HEK293 (cell line): ENCODE results near the gene RPS10.

Source experiments
- CTCF ChIA-PET: fragments of 350-600 bp; formaldehyde crosslinking; extraction: SDS; loops from one replicate; lab custom pipeline; 2021; ENCODE audit warnings: antibody characterized with exemption; lab: Yijun Ruan, JAX
- POLR2A ChIA-PET: fragments of 300-600 bp; formaldehyde crosslinking; extraction: SDS; loops from one replicate; lab custom pipeline; 2020; ENCODE audit warnings: antibody characterized with exemption, inconsistent platforms; lab: Yijun Ruan, JAX
- H3K27ac ChIP-seq: fragments of 200-500 bp; sonication (Bioruptor generic); 2 replicates; pipeline ENCODE4 v1.5.1; 2014; ENCODE audit warnings: low read depth, low read length, control low read depth, inconsistent platforms; ENCODE audit errors: extremely low read depth
- H3K36me3 ChIP-seq, 2 experiments: fragments of 200-500 bp in 1 of 2; sonication (Bioruptor generic) in 1 of 2; 1 replicate in 1 of 2; 2 replicates in 1 of 2; pipeline ENCODE4 v1.5.1; 2014 to 2017; ENCODE audit warnings: inconsistent platforms in 2 of 2, low read length in 2 of 2; ENCODE audit not compliant: control insufficient read depth in 2 of 2, insufficient read depth in 1 of 2
- H3K4me1 ChIP-seq: fragments of 200-500 bp; sonication (Bioruptor generic); 2 replicates; pipeline ENCODE4 v1.5.1; 2014; ENCODE audit warnings: mild to moderate bottlenecking, low read length, inconsistent platforms; ENCODE audit not compliant: control insufficient read depth, insufficient read depth
- H3K4me3 ChIP-seq: 2 replicates; pipeline ENCODE4 v1.5.1; 2011; ENCODE audit warnings: low read depth, mild to moderate bottlenecking, control low read depth, low read length, moderate library complexity
- H3K9me3 ChIP-seq: fragments of 200-500 bp; sonication (Bioruptor generic); 2 replicates; pipeline ENCODE4 v1.5.1; 2014; ENCODE audit warnings: low read depth, low read length, inconsistent platforms; ENCODE audit not compliant: control insufficient read depth, insufficient read depth
- BCL11A ChIP-seq: fragments of 450-650 bp; formaldehyde crosslinking; IDR thresholded peaks from 2 replicates; pipeline ENCODE4 v1.5.1; 2016; ENCODE audit warnings: low read depth, missing biosample characterization, missing genetic modification characterization
- BCL11B ChIP-seq: fragments of 450-650 bp; formaldehyde crosslinking; IDR thresholded peaks from 2 replicates; pipeline ENCODE4 v1.5.1; 2016; ENCODE audit warnings: low read depth, missing biosample characterization, missing genetic modification characterization
- RBAK ChIP-seq: fragments of 450-650 bp; formaldehyde crosslinking; IDR thresholded peaks from 2 replicates; pipeline ENCODE4 v1.5.1; 2016; ENCODE audit warnings: missing biosample characterization, missing genetic modification characterization
- SP3 ChIP-seq: fragments of 450-650 bp; formaldehyde crosslinking; IDR thresholded peaks from 2 replicates; pipeline ENCODE4 v1.5.1; 2016; ENCODE audit warnings: missing biosample characterization, missing genetic modification characterization
- SP7 ChIP-seq: fragments of 450-650 bp; formaldehyde crosslinking; IDR thresholded peaks from 2 replicates; pipeline ENCODE4 v1.5.1; 2016; ENCODE audit warnings: missing biosample characterization, missing genetic modification characterization
- ZFP3 ChIP-seq: fragments of 450-650 bp; formaldehyde crosslinking; IDR thresholded peaks from 2 replicates; pipeline ENCODE4 v1.5.1; 2016; ENCODE audit warnings: low read depth, missing biosample characterization, missing genetic modification characterization
- ZNF10 ChIP-seq: fragments of 450-650 bp; formaldehyde crosslinking; IDR thresholded peaks from 2 replicates; pipeline ENCODE4 v1.5.1; 2017; ENCODE audit warnings: missing biosample characterization, missing genetic modification characterization
- ZNF132 ChIP-seq: fragments of 450-650 bp; formaldehyde crosslinking; IDR thresholded peaks from 2 replicates; pipeline ENCODE4 v1.5.1; 2017; ENCODE audit warnings: missing biosample characterization, missing genetic modification characterization, borderline replicate concordance
- ZNF140 ChIP-seq: fragments of 450-650 bp; formaldehyde crosslinking; IDR thresholded peaks from 2 replicates; pipeline ENCODE4 v1.5.1; 2016; ENCODE audit warnings: missing biosample characterization, missing genetic modification characterization
- ZNF292 ChIP-seq: fragments of 450-650 bp; formaldehyde crosslinking; IDR thresholded peaks from 2 replicates; pipeline ENCODE4 v1.5.1; 2016; ENCODE audit warnings: low read depth, missing biosample characterization, missing genetic modification characterization, borderline replicate concordance
- ZNF311 ChIP-seq: fragments of 450-650 bp; formaldehyde crosslinking; IDR thresholded peaks from 2 replicates; pipeline ENCODE4 v1.5.1; 2017; ENCODE audit warnings: missing biosample characterization, missing genetic modification characterization, borderline replicate concordance
- ZNF521 ChIP-seq: fragments of 450-650 bp; formaldehyde crosslinking; IDR thresholded peaks from 2 replicates; pipeline ENCODE4 v1.5.1; 2017; ENCODE audit warnings: missing biosample characterization, mild to moderate bottlenecking, missing genetic modification characterization
- ZNF664 ChIP-seq: fragments of 450-650 bp; formaldehyde crosslinking; IDR thresholded peaks from 2 replicates; pipeline ENCODE4 v1.5.1; 2016; ENCODE audit warnings: missing biosample characterization, missing genetic modification characterization
- ZNF837 ChIP-seq: fragments of 450-650 bp; formaldehyde crosslinking; IDR thresholded peaks from 2 replicates; pipeline ENCODE4 v1.5.1; 2016; ENCODE audit warnings: missing biosample characterization, missing genetic modification characterization
- ZNF843 ChIP-seq: fragments of 450-650 bp; formaldehyde crosslinking; IDR thresholded peaks from 2 replicates; pipeline ENCODE4 v1.5.1; 2016; ENCODE audit warnings: missing biosample characterization, missing genetic modification characterization
- ZSCAN23 ChIP-seq: fragments of 450-650 bp; formaldehyde crosslinking; IDR thresholded peaks from 2 replicates; pipeline ENCODE4 v1.5.1; 2016; ENCODE audit warnings: missing biosample characterization, missing genetic modification characterization
- TF ChIP-seq, protein P1 (sequence below): fragments of 450-650 bp; formaldehyde crosslinking; IDR thresholded peaks from 2 replicates; pipeline ENCODE4 v1.5.1; 2016; ENCODE audit warnings: missing biosample characterization, missing genetic modification characterization, low read depth
- TF ChIP-seq, protein P2 (sequence below): fragments of 450-650 bp; formaldehyde crosslinking; IDR thresholded peaks from 2 replicates; pipeline ENCODE4 v1.5.1; 2016; ENCODE audit warnings: missing biosample characterization, missing genetic modification characterization
- TF ChIP-seq, protein P3 (sequence below): fragments of 450-650 bp; formaldehyde crosslinking; IDR thresholded peaks from 2 replicates; pipeline ENCODE4 v1.5.1; 2016; ENCODE audit warnings: missing biosample characterization, missing genetic modification characterization
- TF ChIP-seq, protein P4 (sequence below): fragments of 450-650 bp; formaldehyde crosslinking; IDR thresholded peaks from 2 replicates; pipeline ENCODE4 v1.5.1; 2017; ENCODE audit warnings: missing biosample characterization, missing genetic modification characterization
- TF ChIP-seq, protein P5 (sequence below): fragments of 450-650 bp; formaldehyde crosslinking; IDR thresholded peaks from 2 replicates; pipeline ENCODE4 v1.5.1; 2017; ENCODE audit warnings: missing biosample characterization, missing genetic modification characterization
- TF ChIP-seq, protein P6 (sequence below): fragments of 450-650 bp; formaldehyde crosslinking; IDR thresholded peaks from 2 replicates; pipeline ENCODE4 v1.5.1; 2016; ENCODE audit warnings: missing biosample characterization, missing genetic modification characterization
- TF ChIP-seq, protein P7 (sequence below): fragments of 450-650 bp; formaldehyde crosslinking; optimal IDR thresholded peaks from 2 replicates; pipeline ENCODE3; 2016; ENCODE audit warnings: missing biosample characterization, mild to moderate bottlenecking, missing genetic modification characterization

The RPS10 gene

DNA sequence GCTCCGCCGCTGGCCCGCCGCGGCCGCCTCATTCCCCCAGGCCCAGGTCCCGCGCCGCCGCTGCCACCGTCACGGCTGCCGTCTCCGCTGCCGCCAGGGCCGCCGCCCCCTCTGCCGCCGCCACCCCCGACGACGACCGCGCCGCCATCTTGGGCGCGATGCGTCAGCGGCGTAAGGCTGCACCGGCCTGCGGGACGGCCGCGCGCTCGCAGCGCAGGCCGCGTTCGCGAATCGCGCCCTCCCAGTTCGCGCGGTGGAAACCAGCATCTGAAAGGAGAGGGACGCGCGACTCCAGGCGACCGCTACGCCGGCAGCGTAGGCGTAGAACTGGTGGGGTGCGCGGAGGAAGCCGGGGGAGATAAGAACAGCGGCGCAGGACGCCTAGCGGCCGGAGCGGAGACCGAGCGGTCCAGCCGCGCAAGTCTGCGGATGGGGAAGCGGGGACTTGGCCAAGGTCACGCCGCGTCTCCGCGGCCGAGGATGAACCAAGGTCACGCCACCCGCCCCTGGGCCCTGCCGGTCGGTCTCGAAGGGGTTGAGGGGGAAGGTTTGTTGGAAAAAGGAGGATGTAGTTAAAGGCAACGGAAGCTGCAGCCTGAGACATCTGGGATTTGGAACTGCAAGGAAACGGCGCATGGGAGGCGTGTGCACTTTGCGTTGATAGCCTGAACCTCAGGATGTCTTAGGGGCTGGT is 33.2 kb downstream of the RPS10 start, which contains the start of gene NUDT3:
Gene NUDT3, minus strand, starts transcription at position 173 of the 694 bp plus-strand sequence. CDS start 307 bp downstream, outside the sequence.
- H3K4me1 ChIP-seq, result peaks cover 2% of the 10 kb centered on the region; the same call in 1 of the 2 replicates
- ChIA-PET POLR2A (interaction anchor here (0.7 to 1.5 kb wide), 2 partner anchors 22 to 156 kb away, joined by 3 to 7 read pairs; partner anchors contain the start of gene HMGA1), CTCF (interaction anchor here (0.6 to 4.4 kb wide), 12 partner anchors 9 to 620 kb away, joined by 3 to 31 read pairs (median 4); partner anchors contain the start of gene SMIM29)
- peak within 1 kb of the TSS; percentile 81 for H3K27ac ChIP-seq
- H3K36me3 ChIP-seq, result no peaks in the 10 kb centered on the region
- H3K4me3 ChIP-seq, result peak within 1 kb of the TSS; percentile 74
- no peaks in the 10 kb centered on the region for H3K9me3 ChIP-seq
- TF ChIP-seq, protein P1, sequence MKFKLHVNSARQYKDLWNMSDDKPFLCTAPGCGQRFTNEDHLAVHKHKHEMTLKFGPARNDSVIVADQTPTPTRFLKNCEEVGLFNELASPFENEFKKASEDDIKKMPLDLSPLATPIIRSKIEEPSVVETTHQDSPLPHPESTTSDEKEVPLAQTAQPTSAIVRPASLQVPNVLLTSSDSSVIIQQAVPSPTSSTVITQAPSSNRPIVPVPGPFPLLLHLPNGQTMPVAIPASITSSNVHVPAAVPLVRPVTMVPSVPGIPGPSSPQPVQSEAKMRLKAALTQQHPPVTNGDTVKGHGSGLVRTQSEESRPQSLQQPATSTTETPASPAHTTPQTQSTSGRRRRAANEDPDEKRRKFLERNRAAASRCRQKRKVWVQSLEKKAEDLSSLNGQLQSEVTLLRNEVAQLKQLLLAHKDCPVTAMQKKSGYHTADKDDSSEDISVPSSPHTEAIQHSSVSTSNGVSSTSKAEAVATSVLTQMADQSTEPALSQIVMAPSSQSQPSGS (tag by site-specific recombination), result no peak
- TF ChIP-seq SP7 (tag by site-specific recombination) (peak; percentile 74), ZNF132 (tag by site-specific recombination) (no peak), ZNF837 (no peak), ZNF664 (tag by site-specific recombination) (no peak), ZNF292 (tag by site-specific recombination) (no peak), ZNF843 (tag by site-specific recombination) (peak; percentile 68; the same call in 1 of the 2 replicates), ZNF521 (tag by site-specific recombination) (no peak), ZNF140 (tag by site-specific recombination) (no peak), ZSCAN23 (tag by site-specific recombination) (no peak), ZNF311 (tag by site-specific recombination) (no peak), ZNF10 (tag by site-specific recombination) (no peak), RBAK (tag by site-specific recombination) (no peak), SP3 (tag by site-specific recombination) (peak; percentile 38), ZFP3 (no peak), BCL11B (tag by site-specific recombination) (peak; percentile 89), BCL11A (peak; percentile 79; the same call in 1 of the 2 replicates)
- TF ChIP-seq, protein P2, sequence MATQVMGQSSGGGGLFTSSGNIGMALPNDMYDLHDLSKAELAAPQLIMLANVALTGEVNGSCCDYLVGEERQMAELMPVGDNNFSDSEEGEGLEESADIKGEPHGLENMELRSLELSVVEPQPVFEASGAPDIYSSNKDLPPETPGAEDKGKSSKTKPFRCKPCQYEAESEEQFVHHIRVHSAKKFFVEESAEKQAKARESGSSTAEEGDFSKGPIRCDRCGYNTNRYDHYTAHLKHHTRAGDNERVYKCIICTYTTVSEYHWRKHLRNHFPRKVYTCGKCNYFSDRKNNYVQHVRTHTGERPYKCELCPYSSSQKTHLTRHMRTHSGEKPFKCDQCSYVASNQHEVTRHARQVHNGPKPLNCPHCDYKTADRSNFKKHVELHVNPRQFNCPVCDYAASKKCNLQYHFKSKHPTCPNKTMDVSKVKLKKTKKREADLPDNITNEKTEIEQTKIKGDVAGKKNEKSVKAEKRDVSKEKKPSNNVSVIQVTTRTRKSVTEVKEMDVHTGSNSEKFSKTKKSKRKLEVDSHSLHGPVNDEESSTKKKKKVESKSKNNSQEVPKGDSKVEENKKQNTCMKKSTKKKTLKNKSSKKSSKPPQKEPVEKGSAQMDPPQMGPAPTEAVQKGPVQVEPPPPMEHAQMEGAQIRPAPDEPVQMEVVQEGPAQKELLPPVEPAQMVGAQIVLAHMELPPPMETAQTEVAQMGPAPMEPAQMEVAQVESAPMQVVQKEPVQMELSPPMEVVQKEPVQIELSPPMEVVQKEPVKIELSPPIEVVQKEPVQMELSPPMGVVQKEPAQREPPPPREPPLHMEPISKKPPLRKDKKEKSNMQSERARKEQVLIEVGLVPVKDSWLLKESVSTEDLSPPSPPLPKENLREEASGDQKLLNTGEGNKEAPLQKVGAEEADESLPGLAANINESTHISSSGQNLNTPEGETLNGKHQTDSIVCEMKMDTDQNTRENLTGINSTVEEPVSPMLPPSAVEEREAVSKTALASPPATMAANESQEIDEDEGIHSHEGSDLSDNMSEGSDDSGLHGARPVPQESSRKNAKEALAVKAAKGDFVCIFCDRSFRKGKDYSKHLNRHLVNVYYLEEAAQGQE (tag by site-specific recombination), result peak; percentile 46; the same call in 1 of the 2 replicates
- TF ChIP-seq, protein P3, sequence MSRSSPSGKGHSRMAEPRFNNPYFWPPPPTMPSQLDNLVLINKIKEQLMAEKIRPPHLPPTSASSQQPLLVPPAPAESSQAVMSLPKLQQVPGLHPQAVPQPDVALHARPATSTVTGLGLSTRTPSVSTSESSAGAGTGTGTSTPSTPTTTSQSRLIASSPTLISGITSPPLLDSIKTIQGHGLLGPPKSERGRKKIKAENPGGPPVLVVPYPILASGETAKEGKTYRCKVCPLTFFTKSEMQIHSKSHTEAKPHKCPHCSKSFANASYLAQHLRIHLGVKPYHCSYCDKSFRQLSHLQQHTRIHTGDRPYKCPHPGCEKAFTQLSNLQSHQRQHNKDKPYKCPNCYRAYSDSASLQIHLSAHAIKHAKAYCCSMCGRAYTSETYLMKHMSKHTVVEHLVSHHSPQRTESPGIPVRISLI (tag by site-specific recombination), result no peak
- TF ChIP-seq, protein P4, sequence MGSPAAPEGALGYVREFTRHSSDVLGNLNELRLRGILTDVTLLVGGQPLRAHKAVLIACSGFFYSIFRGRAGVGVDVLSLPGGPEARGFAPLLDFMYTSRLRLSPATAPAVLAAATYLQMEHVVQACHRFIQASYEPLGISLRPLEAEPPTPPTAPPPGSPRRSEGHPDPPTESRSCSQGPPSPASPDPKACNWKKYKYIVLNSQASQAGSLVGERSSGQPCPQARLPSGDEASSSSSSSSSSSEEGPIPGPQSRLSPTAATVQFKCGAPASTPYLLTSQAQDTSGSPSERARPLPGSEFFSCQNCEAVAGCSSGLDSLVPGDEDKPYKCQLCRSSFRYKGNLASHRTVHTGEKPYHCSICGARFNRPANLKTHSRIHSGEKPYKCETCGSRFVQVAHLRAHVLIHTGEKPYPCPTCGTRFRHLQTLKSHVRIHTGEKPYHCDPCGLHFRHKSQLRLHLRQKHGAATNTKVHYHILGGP (tag by site-specific recombination), result no peak
- TF ChIP-seq, protein P5, sequence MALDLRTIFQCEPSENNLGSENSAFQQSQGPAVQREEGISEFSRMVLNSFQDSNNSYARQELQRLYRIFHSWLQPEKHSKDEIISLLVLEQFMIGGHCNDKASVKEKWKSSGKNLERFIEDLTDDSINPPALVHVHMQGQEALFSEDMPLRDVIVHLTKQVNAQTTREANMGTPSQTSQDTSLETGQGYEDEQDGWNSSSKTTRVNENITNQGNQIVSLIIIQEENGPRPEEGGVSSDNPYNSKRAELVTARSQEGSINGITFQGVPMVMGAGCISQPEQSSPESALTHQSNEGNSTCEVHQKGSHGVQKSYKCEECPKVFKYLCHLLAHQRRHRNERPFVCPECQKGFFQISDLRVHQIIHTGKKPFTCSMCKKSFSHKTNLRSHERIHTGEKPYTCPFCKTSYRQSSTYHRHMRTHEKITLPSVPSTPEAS (tag by site-specific recombination), result 0 out of 2 replicates have a peak, but pooled peaks have one; percentile 29
- TF ChIP-seq, protein P6, sequence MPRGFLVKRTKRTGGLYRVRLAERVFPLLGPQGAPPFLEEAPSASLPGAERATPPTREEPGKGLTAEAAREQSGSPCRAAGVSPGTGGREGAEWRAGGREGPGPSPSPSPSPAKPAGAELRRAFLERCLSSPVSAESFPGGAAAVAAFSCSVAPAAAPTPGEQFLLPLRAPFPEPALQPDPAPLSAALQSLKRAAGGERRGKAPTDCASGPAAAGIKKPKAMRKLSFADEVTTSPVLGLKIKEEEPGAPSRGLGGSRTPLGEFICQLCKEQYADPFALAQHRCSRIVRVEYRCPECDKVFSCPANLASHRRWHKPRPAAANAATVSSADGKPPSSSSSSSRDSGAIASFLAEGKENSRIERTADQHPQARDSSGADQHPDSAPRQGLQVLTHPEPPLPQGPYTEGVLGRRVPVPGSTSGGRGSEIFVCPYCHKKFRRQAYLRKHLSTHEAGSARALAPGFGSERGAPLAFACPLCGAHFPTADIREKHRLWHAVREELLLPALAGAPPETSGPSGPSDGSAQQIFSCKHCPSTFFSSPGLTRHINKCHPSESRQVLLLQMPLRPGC (tag by site-specific recombination), result peak; percentile 36; the same call in 1 of the 2 replicates
- TF ChIP-seq, protein P7, sequence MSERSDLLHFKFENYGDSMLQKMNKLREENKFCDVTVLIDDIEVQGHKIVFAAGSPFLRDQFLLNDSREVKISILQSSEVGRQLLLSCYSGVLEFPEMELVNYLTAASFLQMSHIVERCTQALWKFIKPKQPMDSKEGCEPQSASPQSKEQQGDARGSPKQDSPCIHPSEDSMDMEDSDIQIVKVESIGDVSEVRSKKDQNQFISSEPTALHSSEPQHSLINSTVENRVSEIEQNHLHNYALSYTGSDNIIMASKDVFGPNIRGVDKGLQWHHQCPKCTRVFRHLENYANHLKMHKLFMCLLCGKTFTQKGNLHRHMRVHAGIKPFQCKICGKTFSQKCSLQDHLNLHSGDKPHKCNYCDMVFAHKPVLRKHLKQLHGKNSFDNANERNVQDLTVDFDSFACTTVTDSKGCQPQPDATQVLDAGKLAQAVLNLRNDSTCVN, result peak; percentile 99
